HuH-7 (cell line): ENCODE data around the gene ACAP2.
"Not testable (repeated sequence)": the region's sequence is repeated elsewhere in the genome, so short reads cannot be mapped to it uniquely, and the experiment has no call there.

Source experiments
- DNase-seq: peaks from one replicate; pipeline ENCODE4 v3.0.0; 2011; ENCODE audit warnings: low spot score

The ACAP2 gene

GRCh38 chr3:195441992-195442572, 738 bp downstream of the ACAP2 start:
- peak; percentile 28 for DNase-seq

- DNase-seq = peak; percentile 55
These were observed 1.3 kb downstream of the ACAP2 start for GRCh38 chr3:195441476-195441991.

- no peak for DNase-seq
These were observed 1.8 kb downstream of the ACAP2 start for GRCh38 chr3:195441051-195441450.

GRCh38 chr3:195440379-195440778, 2.4 kb downstream of the ACAP2 start:
- DNase-seq = no peak

GRCh38 chr3:195438371-195438770, 4.4 kb downstream of the ACAP2 start:
- no peak for DNase-seq

- no peak for DNase-seq
These were observed 17.0 kb downstream of the ACAP2 start for GRCh38 chr3:195425849-195426248.

- no peak for DNase-seq
These were observed 19.0 kb downstream of the ACAP2 start for GRCh38 chr3:195423818-195424217.

- DNase-seq = no peak
These were observed 21.4 kb downstream of the ACAP2 start for GRCh38 chr3:195421400-195421799.

- no peak for DNase-seq
These were observed 26.0 kb downstream of the ACAP2 start for GRCh38 chr3:195416795-195417194.

GRCh38 chr3:195411836-195412235, 31.0 kb downstream of the ACAP2 start:
- DNase-seq = no peak

- no peak for DNase-seq
These were observed 32.3 kb downstream of the ACAP2 start for GRCh38 chr3:195410546-195410945.

- no peak for DNase-seq
These were observed 35.0 kb downstream of the ACAP2 start for GRCh38 chr3:195407531-195408409.

GRCh38 chr3:195405651-195406050, 37.2 kb downstream of the ACAP2 start:
- no peak for DNase-seq

- no peak for DNase-seq
These were observed 38.9 kb downstream of the ACAP2 start for GRCh38 chr3:195403841-195404408.

- DNase-seq = no peak
These were observed 39.6 kb downstream of the ACAP2 start for GRCh38 chr3:195403244-195403643.

- no peak for DNase-seq
These were observed 40.9 kb downstream of the ACAP2 start for GRCh38 chr3:195401943-195402342.

- not testable (repeated sequence) for DNase-seq
These were observed 44.4 kb downstream of the ACAP2 start for GRCh38 chr3:195398460-195398859.

- DNase-seq = no peak
These were observed 45.3 kb downstream of the ACAP2 start for GRCh38 chr3:195397524-195397923.

GRCh38 chr3:195395208-195395816, 47.5 kb downstream of the ACAP2 start:
- DNase-seq = no peak

- no peak for DNase-seq
These were observed 48.1 kb downstream of the ACAP2 start for GRCh38 chr3:195394700-195395099.

GRCh38 chr3:195394024-195394423, 48.8 kb downstream of the ACAP2 start:
- no peak for DNase-seq

GRCh38 chr3:195388380-195388779, 54.4 kb downstream of the ACAP2 start:
- DNase-seq = no peak

- no peak for DNase-seq
These were observed 56.1 kb downstream of the ACAP2 start for GRCh38 chr3:195386739-195387138.
